ENCODE measurements around the gene NOX3. TPM values are rescaled to one million over a fixed set of nuclear protein-coding genes. Genes with fewer than 3 reads are reported as not detected.
"Not testable (repeated sequence)": the region's sequence is repeated elsewhere in the genome, so short reads cannot be mapped to it uniquely, and the experiment has no call there.

NOX3 gene
- polyA plus RNA-seq, 1 donor = 1.6 TPM

- not testable (repeated sequence) for DNase-seq
Observed at GRCh38 chr6:155468543-155468942, 12.9 kb upstream of the NOX3 start.

- no peak for DNase-seq
Observed at GRCh38 chr6:155466539-155466938, 10.9 kb upstream of the NOX3 start.

- no peak for DNase-seq
Observed at GRCh38 chr6:155461556-155461955, 5.9 kb upstream of the NOX3 start.

DNA sequence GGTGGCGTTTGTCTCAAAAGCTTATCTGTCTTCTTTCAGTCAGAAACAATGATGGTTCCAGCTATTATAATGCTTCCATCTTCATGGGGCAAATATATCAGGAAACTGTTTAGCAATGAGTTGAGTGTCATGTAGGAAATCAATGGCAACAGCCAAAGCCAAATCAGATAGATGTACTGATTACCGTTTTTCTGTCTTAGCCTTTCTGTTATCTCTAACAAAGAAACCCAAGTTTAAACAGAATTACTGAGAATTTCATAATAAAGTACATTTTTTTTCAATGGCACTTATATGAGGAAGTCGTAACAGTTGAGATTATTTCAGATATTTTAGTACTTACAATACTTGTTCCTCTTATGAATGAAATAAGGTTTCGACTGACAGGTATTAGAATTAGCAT lies 1.2 kb downstream of the NOX3 start:
- DNase-seq = no peak

- DNase-seq = no peak
Observed at GRCh38 chr6:155454008-155454407, 1.6 kb downstream of the NOX3 start.

DNA sequence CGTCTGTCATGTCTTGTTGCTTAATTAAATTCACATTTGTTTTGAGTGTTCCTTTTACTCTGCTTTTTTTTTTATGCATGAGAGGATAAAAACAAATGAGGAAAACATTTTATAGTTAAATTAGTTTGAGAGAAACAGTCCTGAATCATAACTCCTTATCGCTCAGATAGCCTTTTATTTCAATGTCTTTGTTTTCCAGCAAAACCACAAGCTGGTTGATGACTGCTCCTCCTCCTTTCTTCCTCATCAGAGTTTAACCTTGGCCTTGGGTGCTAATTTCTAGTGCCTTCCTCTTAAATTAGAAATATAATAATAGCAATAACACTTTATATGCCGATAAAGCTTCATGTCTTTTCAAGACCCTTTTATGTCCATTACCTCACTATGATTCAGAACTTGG lies 3.1 kb downstream of the NOX3 start:
- no peak for DNase-seq

GRCh38 chr6:155451530-155451929 lies 4.1 kb downstream of the NOX3 start:
- DNase-seq = not testable (repeated sequence)

DNA sequence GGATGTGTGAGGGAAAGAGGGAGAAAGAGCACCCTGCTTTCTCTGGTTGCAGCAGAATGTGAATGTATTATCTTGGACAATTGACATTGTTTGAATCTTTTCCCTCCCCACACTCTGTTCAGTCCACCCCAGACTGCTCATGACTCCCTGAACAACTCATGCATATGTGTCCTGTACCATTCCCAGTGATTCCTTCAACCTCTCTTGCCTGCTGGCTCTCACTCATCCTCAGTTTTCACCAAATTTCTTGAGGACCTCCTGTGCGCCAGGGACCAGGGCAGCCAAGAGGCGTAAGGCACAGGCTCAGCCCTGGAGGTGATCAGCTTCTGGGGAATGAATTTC lies 5.4 kb downstream of the NOX3 start:
- DNase-seq = no peak

DNA sequence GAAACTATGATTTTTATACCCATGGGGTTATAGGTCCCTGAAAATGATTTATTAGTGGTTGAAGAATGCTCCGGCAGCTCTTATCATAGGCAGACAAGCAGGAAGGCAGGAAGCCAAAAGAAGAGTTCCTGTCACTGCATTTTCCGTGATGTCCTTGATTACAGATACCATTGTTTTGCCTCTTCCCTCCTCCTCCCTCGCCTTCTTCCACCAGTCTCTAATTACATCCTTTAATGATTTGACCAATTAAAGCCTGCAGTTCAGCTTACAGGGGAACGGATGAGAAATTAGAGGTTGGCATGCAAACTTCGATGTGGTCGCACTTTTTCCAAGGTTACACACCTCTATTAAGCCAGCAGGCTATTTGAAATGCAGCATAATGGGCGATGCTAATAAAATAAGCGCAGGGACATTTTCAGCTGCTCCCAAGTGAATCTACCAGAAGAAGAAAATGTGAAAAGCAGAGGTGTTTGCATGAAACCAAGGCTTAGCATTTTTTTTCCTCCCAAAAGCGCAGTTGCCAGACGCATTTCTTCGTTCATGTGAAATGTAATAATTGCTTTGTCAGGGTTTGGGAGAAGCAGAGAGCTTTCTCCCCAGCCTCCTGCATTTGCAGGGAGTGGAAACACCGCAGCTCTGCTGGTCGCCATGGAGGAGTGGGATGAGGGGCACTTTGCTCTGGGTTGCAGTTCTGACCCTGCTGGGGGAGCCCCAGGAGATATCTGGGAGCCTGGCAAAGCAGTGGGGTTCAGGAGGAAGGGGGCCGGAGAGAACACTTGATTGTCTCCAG lies 6.0 kb downstream of the NOX3 start:
- peak; percentile 20 for DNase-seq

- DNase-seq = no peak
Observed at GRCh38 chr6:155448668-155449449, 6.8 kb downstream of the NOX3 start.

DNA sequence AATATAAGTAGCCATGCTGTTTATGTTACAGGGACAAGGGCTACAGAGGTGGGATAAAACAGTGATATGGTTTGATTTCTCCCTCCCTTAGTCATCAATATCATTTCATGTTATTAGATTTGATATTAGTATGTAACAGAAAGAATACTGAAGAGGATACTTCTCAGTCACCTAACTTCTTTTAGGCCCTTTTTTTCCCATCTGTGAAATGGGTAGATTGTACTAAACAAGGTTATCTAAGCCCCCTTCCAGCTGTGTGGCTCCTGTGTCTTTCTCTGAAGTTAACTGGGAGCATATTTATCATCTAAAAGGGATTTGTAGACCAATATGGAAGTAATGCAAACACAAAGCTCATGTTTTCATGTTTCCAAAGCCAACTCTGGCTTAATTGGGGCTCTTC lies 7.7 kb downstream of the NOX3 start:
- no peak for DNase-seq

DNA sequence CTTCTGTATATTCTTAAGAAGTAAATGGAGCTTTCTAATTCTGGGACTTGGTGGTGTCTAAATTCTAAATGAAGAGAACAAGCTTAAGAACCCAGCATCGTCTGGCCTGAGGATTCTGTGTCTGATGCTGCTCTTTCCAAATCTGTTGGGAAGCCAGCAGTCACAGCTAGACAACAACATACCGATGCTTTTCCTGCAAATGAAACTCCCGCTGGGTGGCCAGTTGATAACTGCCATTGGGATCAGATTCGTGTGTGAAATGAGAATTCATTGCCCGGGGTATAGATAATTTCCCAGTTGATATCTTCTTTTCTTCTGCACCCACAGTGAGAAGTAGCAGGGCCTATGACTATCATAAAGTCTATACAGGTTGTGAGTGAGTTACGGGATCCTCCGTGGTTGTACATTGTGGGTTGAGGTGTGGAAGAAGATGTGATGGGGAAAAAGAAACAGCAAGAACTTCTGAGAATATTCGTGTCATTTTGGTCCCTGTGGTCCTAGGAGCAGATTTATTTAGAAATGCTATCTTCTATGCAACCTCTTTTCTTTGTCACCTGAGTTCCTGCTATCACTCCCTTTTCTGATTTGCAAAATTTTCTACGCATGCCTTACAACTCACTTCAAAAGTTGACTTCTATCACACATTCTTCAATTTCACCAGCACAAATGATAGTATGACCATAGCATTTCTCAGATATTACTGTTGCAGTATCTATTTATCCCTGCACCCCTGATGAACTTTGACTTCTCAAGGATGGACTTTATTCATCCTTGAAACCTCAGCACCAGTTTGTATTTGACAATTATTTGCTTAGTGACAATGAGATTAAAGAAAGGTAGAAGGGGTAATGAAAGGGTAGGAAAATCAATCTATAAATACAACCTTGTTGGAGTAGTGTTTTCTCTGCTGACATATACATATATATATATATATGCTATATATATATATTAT lies 10.4 kb downstream of the NOX3 start:
- DNase-seq = no peak

- DNase-seq = no peak
Observed at GRCh38 chr6:155444120-155444917, 11.3 kb downstream of the NOX3 start.

GRCh38 chr6:155443168-155443567 lies 12.5 kb downstream of the NOX3 start:
- DNase-seq = no peak

- no peak for DNase-seq
Observed at GRCh38 chr6:155442562-155442961, 13.1 kb downstream of the NOX3 start.

DNA sequence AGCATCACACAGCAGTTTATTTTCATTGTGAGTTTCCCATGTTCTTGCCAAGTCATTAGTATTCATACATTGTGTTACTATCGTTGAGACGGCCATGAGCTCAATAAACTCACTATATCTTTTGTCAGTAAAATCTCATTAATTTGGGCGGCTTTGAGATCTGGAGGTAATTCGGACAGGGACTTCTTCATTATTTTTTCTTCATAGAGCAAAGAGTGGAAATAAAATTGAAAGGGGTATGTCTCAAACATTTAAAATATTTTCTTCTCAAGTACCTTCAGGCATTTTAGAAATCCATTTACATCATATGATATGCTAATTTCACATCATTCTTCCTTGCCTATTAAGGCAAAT lies 14.6 kb downstream of the NOX3 start:
- DNase-seq = no peak

- DNase-seq = no peak
Observed at GRCh38 chr6:155440398-155441111, 15.1 kb downstream of the NOX3 start.

DNA sequence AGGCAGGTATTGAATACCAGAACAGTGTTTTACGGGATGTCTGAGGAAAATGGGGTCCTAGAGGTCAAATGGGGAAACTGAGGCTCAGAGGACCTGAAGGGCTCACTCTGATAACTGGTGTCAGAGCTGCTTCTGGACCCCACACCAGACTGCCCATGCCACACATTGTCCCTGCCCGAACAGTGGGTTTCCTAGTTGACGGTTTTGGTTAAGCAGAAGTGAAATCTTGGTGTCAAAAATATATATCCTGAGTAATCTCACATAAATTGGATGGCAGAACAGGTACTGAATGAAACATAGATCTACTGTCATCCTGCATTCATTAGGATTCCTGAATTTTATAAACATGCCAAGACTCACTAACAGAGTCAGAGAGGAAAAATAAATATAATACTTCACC lies 16.3 kb downstream of the NOX3 start:
- DNase-seq = no peak

- DNase-seq = no peak
Observed at GRCh38 chr6:155436981-155437749, 18.5 kb downstream of the NOX3 start.

GRCh38 chr6:155434829-155435423 lies 20.7 kb downstream of the NOX3 start:
- DNase-seq = no peak
